D721Med (cell line): ENCODE measurements around the gene GET3.

Experiments
- DNase-seq: peaks from one replicate; pipeline ENCODE4 v3.0.0; 2011; ENCODE audit warnings: low spot score; ENCODE audit not compliant: insufficient read length
- FAIRE-seq: peaks from 2 replicates; lab custom pipeline; 2011; peaks lifted over from hg19 to GRCh38; lab: Jason Lieb, UNC
- TF ChIP-seq, protein P1 (sequence below): IDR thresholded peaks from 2 replicates; pipeline ENCODE4 v1.5.1; 2012; ENCODE audit warnings: mild to moderate bottlenecking, control low read depth; ENCODE audit not compliant: insufficient read depth; ENCODE audit errors: missing control alignments

The GET3 gene

DNA sequence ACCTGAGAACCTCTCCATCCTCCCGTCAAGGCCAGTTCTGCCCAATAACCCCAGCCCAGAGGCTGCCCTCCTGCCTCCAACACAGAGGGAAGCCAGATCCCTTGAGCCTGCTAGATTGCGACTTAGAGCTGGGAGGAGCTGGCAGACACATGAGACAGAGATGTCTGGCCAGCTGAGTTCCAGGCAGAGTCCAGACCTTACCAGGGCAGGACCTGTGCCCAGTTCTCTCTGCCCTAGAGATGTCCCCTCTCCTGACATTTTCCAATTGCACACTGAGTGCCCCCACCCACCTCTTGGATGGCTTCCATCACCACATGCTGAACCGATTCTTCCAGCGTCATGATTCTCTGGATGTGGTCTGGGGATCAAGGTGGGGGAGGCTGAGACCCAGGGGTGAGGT, 35.0 kb downstream of the GET3 start:
- TF ChIP-seq, protein P1, sequence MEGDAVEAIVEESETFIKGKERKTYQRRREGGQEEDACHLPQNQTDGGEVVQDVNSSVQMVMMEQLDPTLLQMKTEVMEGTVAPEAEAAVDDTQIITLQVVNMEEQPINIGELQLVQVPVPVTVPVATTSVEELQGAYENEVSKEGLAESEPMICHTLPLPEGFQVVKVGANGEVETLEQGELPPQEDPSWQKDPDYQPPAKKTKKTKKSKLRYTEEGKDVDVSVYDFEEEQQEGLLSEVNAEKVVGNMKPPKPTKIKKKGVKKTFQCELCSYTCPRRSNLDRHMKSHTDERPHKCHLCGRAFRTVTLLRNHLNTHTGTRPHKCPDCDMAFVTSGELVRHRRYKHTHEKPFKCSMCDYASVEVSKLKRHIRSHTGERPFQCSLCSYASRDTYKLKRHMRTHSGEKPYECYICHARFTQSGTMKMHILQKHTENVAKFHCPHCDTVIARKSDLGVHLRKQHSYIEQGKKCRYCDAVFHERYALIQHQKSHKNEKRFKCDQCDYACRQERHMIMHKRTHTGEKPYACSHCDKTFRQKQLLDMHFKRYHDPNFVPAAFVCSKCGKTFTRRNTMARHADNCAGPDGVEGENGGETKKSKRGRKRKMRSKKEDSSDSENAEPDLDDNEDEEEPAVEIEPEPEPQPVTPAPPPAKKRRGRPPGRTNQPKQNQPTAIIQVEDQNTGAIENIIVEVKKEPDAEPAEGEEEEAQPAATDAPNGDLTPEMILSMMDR, result no peak
- no peak for FAIRE-seq
- no peak for DNase-seq

DNA sequence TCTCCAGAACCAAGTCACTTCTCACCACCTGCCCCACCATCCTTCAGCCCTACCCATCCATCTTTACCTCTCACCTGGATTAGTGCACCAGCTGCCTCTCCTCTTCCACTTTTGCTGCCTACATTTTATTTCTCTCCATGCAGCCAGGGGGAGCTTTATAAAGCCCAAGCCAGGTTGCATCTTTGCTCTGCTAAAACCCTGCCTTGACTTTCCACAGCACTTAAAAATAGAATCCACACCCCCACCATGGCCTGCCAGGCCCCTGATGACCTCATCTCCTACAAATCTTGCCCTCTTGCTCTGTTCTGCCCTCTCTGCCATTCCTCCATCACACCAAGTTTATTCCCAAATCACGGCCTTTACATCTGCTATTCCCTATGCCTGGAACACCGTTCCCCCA, 36.3 kb downstream of the GET3 start:
- DNase-seq, result no peak
- TF ChIP-seq, protein P1, result peak; percentile 28
- FAIRE-seq, result no peak

- FAIRE-seq (no peak), DNase-seq (no peak)
- TF ChIP-seq, protein P1, result no peak
These were observed 37.6 kb downstream of the GET3 start, which contains the start of gene HOOK2 for GRCh38 chr19:12774588-12775555. Gene HOOK2, minus strand, starts transcription at chr19:12775552. Its CDS starts 103 bp downstream, at chr19:12775449.

- DNase-seq (no peak), FAIRE-seq (no peak)
- TF ChIP-seq, protein P1, result peak; percentile 84
These were observed 40.1 kb downstream of the GET3 start for GRCh38 chr19:12777217-12778016.

DNA sequence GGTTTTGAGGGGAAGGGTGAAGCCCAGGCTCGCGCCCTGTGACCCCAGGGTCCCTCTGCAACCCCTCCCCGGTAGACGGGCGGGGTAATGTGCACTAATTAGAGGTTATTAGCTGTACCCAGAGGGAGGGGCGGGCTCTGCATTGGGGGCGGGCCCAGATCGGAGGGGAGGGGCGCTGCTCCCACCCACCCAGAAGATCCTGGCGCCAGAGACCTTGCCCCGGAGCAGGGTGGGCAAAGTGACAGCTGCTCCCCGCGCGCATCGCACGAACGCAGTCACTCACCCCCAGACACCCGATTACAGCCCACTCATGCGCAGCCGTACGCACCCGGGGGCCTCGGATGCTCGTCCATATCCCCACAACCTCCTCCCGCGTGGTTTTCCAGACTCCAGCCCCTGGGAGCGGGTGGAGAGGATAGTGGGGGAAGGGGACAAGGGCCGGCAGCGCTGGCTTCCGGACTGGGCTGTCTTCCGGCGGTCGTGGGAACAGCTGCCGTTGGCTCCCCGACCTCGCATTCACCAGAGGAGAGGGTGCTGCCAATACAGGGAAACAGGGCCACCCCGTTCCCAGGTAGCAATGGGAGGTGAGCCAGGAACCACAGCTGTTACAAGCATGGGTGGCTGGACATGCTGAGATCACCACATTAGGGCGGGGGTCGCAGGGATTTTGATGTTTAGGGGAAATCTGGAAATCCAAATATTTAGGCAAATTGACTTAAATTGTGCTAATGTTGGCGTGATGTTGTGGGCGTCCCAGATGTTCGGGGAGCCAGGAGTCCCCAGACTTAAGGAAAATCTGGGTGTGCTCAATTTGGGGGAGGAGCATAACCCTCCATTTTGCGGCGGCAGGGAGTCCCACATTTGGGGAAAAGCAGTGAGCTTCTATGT, 41.0 kb downstream of the GET3 start:
- TF ChIP-seq, protein P1, result no peak
- DNase-seq, result no peak
- FAIRE-seq, result no peak

GRCh38 chr19:12778905-12779161, 41.5 kb downstream of the GET3 start:
- FAIRE-seq (no peak), DNase-seq (no peak)
- TF ChIP-seq, protein P1, result no peak
